22Rv1 (cell line): ENCODE data around the gene CCDC30.
A peak's percentile ranks its signal among the peaks of the same experiment; 100 is the strongest.
"Not testable (repeated sequence)": the region's sequence is repeated elsewhere in the genome, so short reads cannot be mapped to it uniquely, and the experiment has no call there.

Source experiments
- H3K27ac ChIP-seq: fragments of 450-650 bp; 2 replicates; pipeline ENCODE4 v1.5.1; 2017
- ZFX ChIP-seq: fragments of 450-650 bp; IDR thresholded peaks from 2 replicates; pipeline ENCODE4 v1.6.1; 2017; ENCODE audit warnings: antibody characterized with exemption, borderline replicate concordance
- TF ChIP-seq, protein P1 (sequence below): fragments of 450-650 bp; IDR thresholded peaks from 2 replicates; pipeline ENCODE4 v1.5.1; 2017; ENCODE audit warnings: mild to moderate bottlenecking

The CCDC30 gene

DNA sequence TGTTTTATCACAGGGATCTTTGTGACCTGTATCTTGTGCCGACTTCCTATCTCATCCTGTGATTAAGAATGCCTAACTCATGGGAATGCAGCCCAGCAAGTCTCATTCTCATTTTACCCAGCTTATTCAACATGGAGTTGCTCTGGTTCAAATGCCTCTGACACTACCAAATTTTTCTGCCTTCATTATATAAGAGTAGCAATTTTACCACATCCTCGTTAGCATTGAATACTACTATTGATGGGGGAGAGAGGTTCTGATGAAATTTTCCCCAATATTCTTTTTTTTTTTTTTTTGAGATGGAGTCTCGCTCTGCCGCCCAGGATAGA is 150.7 kb downstream of the CCDC30 start:
- TF ChIP-seq, protein P1, sequence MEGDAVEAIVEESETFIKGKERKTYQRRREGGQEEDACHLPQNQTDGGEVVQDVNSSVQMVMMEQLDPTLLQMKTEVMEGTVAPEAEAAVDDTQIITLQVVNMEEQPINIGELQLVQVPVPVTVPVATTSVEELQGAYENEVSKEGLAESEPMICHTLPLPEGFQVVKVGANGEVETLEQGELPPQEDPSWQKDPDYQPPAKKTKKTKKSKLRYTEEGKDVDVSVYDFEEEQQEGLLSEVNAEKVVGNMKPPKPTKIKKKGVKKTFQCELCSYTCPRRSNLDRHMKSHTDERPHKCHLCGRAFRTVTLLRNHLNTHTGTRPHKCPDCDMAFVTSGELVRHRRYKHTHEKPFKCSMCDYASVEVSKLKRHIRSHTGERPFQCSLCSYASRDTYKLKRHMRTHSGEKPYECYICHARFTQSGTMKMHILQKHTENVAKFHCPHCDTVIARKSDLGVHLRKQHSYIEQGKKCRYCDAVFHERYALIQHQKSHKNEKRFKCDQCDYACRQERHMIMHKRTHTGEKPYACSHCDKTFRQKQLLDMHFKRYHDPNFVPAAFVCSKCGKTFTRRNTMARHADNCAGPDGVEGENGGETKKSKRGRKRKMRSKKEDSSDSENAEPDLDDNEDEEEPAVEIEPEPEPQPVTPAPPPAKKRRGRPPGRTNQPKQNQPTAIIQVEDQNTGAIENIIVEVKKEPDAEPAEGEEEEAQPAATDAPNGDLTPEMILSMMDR, result no peak
- no peak for TF ChIP-seq ZFX

DNA sequence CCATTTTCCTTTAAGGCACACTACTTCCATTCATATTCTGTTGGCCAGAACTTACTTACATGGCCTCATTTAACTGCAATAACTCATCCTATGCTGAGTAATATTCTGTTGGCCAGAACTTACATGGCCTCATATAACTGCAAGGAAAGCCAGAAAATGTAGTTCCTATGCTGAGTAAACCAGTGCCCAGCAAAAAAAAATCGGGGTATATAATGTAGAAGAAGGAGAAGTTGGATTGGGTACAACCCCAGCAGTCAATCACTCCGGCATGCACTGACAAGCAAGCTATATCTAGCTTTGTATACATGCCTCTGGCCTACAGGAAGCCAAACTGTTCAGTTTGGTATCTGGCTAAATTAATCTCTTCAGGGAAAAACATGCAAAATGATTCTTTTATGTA is 155.8 kb downstream of the CCDC30 start:
- TF ChIP-seq ZFX, result no peak
- no peak overlapping the region for H3K27ac ChIP-seq

More for the DNA sequence above, 150.7 kb downstream of the CCDC30 start:
- no peak overlapping the region for H3K27ac ChIP-seq

DNA sequence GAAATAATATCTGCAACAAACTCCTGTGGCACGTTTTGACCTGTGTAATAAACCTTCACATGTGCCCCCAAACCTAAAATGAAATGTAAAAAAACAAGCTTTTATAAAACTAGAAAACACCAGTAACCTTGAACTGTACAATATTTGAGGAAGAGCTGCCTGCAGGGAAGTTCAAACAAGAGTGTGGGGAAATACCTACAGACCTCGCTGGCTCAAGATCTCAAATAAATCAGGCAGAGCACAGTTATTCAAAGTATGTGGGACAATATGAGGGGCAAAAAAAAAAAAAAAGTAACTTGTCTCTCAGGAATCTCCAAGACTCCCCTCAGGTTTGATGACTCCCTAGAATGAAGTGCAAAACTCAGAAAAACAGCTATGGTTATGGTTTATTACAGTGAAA is 157.2 kb downstream of the CCDC30 start:
- no peak for TF ChIP-seq ZFX
- no peak overlapping the region for H3K27ac ChIP-seq

DNA sequence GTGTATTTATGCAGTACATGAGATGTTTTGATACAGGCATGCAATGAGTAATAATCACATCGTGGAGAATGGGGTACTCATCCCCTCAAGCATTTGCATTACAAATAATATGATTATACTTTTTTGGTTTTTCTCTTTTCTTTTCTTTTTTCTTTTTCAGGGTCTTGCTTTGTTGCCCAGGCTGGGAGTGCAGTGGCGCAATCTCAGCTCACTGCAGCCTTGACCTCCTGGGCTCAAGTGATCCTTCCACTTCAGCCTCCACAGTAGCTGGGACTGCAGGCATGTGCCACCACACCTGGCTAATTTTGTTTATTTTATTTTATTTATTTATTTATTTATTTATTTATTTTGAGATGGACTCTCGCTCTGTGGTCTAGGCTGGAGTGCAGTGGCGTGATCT is 158.1 kb downstream of the CCDC30 start:
- not testable (repeated sequence) for H3K27ac ChIP-seq

DNA sequence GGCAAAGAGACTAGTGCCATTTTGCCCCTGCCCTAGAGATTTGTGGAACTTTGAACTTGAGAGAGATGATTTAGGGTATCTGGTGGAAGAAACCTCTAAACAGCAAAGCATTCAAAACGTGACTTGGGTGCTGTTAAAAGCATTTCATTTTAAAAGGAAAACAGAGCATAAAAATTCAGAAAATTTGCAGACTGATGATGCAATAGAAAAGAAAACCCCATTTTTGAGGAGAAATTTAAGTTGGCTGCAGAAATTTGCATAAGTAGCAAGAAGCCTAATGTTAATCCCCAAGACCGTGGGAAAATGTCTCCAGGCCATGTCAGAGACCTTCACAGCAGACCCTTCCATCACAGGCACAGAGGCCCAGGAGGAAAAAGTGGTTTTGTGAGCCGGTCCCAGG is 164.1 kb downstream of the CCDC30 start:
- H3K27ac ChIP-seq, result not testable (repeated sequence)

DNA sequence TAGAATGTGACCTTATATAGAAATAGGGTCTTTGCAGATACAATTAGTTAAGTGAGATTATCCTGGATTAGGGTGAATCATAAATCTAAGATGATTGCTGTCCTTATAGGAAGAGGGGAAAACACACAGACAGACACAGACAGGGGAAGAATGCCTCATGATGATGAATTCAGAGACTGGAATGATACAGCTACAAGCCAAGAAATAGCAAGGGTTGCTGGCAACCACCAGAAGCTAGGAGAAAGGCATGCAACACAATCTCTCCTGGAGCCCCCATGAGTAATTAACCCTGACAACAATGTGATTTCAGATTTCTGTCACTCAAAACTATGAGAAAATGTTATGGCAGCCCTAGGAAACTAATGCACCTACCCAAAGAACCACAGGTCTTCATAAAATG is 176.0 kb downstream of the CCDC30 start:
- H3K27ac ChIP-seq, result no peak overlapping the region
- TF ChIP-seq, protein P1, result no peak
- no peak for TF ChIP-seq ZFX

DNA sequence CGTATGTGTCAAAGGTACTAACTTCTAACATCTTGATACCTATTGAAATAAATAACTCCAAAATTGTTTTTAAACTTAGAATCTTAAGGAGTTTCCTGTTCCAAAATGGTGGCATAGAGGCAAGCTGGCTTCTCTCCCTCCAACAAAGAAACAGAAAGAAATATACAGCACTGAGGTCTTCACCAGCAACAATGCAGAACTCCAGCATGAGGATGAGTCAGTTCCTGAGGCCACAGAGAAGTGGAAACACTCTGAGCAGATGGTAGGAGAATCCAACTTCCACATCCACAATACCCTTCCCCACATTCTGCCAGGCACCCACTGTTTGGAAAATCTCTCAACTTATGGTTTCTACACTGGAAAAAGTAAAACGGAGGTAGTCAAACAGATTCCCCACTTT is 183.0 kb downstream of the CCDC30 start:
- no peak overlapping the region for H3K27ac ChIP-seq
- TF ChIP-seq, protein P1, result no peak
- no peak for TF ChIP-seq ZFX

DNA sequence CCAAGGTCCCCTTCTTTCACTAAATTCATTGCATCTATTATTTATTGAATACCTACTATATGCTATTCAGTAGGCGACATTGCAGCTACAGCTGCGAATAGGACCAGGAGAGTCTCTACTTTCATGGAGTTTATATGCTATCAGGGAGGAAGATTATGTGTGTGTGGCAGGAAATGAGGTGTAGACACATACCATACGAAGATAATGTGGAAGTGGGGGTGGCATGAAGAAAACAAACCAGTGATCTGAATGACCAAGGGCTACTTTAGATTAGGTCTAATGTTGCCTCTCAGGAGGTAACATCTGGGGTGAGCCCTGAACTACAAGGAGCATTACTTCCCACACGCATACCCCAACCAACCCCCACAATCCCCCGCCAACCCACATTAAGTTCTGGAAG is 194.1 kb downstream of the CCDC30 start:
- H3K27ac ChIP-seq, result peak overlapping the region; percentile 87
- TF ChIP-seq, protein P1, result no peak
- no peak for TF ChIP-seq ZFX

DNA sequence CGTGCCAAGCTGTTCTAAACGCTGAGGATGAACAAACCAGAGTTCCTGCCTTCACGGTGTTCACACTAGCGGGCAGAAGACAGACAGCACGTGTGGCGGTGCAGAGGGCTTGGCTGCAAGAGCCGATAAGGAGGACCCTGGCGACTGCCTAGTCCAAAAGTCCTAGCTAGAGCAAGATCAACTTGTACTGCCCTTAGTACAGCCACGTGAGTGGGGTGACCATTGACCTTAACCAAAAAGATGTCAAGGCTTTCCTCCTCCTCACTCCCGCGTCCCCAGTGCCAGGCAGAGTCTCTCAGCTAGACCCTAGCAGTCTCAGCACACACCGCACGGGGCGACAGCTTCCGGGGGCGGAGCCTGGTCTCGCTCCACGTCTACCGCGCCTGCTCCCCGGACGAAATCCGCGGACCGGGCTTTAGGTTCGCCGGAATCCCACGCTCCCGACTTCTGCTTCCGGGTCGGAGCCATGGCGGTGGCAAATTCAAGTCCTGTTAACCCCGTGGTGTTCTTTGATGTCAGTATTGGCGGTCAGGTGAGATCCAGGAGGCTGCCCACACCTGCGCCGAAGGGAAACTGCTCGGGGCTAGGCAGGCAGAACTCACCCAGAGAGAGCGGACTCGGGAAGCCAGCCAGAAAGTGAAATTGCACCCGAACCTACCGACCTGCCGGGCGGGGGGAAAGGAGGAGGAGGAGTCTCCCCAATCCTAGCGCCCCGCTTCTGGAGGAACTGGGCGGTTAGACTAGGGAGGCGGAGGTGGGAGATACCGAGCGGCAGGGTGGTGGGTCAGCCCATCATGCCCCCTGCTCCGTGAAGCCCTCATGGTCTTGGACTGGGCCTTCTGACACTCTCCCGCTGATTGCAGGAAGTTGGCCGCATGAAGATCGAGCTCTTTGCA is 195.1 kb downstream of the CCDC30 start, which contains the start of gene PPIH:
Gene PPIH, plus strand, starts transcription at position 443 of the 896 bp plus-strand sequence. Its CDS starts 24 bp downstream, at position 467.
- TF ChIP-seq ZFX, result no peak
- TF ChIP-seq, protein P1, result 0 out of 2 replicates have a peak, but pooled peaks have one; percentile 18
- H3K27ac ChIP-seq, result peak within 1 kb of the TSS; percentile 87
